A549 treated with AZD2906 at 1 μM for 4 hours (cell line): ENCODE measurements around the gene LBHD2. TPM values are rescaled to one million over a fixed set of nuclear protein-coding genes. Genes with fewer than 3 reads are reported as not detected.

Experiments
- total RNA-seq: library from RNA; stranded (reverse); fragments of 200-300 nt; extraction: Qiagen RNA extraction; gene quantifications from 5 replicates; pipeline ENCODE4 v1.2.3, GENCODE V29; 2022

Gene LBHD2
- 0.18 to 0.25 TPM (median 0.22 TPM) in 3 of 5 replicates, not detected in the others for total RNA-seq

GRCh38 chr14:103084021-103084919 is at the start of gene LBHD2:
TSS of gene LBHD2 (plus strand) at chr14:103084210. CDS start at chr14:103086013, 1,803 bp downstream.

DNA sequence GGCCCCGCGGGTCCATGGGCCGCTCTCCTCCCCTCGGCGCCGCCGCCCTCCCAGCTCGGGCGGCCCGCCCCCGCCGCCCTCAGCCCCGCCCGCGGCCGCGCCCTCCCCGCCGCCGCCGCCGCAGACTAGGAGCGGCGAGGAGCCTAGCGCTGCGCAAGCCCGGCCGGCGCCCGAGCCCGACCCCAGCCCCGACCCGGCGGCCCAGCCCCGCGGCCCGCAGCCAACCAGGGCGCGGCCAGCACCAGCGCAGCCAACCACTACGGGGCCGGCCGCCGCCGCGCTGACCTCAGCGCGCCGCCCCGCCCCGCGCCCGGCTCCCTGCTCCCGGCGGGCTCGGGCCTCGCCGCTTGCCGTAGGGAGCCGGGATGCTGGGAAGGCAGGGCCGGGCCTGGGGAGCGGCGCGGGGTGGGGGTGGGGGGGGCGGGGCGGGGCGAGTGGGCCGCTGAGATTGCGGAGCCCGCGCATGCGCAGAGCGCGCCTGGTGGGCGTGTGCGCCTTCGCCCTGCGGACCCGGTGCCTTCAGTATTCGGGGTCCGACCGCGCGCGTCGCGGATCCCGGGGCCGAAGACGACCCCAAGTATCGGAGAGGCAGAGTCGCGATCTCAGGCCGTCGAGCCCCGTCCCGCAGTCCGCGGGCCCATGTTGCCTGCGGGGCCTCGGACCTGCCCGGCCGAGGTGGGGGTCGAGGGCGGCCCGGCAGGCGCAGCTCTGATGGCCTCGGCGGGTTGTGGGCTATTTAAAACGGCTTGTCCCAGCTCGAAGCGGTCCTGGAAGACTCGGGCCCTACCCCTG is 26.4 kb upstream of the LBHD2 start, which contains the start of gene CDC42BPB:
Gene CDC42BPB, minus strand, starts transcription at position 178 of the 792 bp plus-strand sequence. CDS start 376 bp downstream, outside the sequence.

DNA sequence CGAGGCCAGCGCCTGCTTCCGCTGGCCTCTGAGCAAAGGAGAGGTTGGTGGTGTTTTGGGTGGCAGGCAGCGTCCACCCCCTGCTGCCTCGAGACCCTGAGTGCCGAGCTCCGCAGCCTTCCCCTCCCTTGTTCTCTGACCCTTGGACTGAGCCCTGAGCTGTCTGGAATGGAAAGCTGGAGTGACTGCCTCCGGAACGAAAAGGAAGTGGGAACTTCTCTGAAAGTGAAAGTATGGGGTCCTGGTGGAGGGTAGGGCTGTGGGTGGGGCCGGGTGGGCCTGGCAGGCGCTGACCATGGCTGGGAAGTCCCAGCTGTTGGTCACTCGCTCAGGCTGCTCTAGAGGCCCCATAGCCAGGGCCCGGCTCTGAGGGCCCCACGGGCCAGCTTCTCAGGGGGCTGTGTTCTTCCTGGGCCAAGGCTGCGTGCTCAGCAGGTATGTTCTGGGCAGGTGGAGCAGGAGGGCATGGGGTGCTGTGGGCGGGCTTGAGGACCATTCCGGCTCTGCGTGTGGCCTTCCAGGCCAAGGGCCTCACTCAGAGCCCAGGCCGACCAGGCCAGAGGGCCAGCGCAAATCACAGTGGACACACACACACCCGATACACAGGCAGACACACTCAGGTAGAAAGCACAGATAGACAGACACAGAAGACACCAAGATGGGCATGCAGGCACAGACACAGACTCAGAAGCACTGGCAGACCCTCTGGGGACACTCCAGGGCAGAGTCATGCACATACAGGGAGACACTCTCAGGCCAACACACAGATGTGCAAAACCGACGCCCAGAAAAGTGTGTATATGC is 10.6 kb downstream of the LBHD2 start, which contains the start of gene EXOC3L4:
Gene EXOC3L4, plus strand, starts transcription at position 320 of the 804 bp plus-strand sequence. CDS start 5,495 bp downstream, outside the sequence.

DNA sequence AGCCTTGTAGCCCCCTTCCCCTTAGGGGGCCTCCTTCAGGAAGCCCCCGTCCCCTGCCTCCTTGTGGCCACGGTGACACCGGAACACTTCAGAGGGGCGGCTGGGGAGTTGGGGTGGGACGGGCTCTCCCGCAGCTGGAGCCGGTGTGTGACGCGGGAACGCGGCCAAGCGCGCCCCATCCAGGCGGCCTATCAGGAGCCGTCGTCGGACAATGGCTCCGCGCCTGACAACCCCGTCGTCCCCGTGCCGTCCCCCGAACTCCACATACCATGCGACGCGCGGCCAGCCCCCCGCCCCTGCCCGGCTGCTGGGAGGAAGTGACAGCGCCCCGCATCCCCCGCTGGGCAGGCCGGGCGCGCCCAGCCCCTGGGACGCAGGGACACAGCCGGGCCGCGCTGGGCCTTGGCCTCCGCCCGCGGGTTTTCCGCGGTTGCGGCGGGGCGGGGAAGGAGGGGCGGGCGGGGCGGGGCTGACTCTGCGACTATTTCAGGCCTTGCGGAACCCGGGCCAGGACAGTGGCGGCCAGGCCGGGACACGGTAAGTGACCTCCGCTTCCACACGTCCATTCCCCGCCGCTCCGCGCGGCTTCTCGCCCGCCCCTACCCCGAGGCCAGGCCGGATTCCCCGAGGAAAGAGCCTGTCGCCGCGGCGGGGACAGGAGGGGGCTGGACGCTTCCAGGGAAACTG is 39.1 kb downstream of the LBHD2 start, which contains the start of gene TNFAIP2:
Gene TNFAIP2, plus strand, starts transcription at position 515 of the 687 bp plus-strand sequence. CDS start 2,997 bp downstream, outside the sequence.

Other genes with a start within 250 kb of the LBHD2 start
- 0.14 to 0.48 TPM (median 0.28 TPM) in 5 replicates for gene AMN, start 161.5 kb upstream of the LBHD2 start, total RNA-seq
- gene CDC42BPB, start 26.7 kb upstream of the LBHD2 start, total RNA-seq, result 69.2 to 96.9 TPM (median 81.0 TPM) in 5 replicates
- 0.60 to 2.3 TPM (median 1.7 TPM) in 5 replicates for gene EXOC3L4, start 10.5 kb downstream of the LBHD2 start, total RNA-seq
- 249 to 283 TPM (median 275 TPM) in 5 replicates for gene TNFAIP2, start 39.3 kb downstream of the LBHD2 start, total RNA-seq